GM23248 (cell line): Measurements from ENCODE around the gene TSEN54. TPM values are rescaled to one million over a fixed set of nuclear protein-coding genes. Genes with fewer than 3 reads are reported as not detected.
"Not testable (repeated sequence)": the region's sequence is repeated elsewhere in the genome, so short reads cannot be mapped to it uniquely, and the experiment has no call there.

Source experiments
- DNase-seq: peaks from one replicate; pipeline ENCODE4 v3.0.0-alpha.2; 2015
- H2AFZ ChIP-seq: fragments of 200-600 bp; sonication (generic); 2 replicates; pipeline ENCODE4 v1.6.1; 2016; ENCODE audit warnings: antibody characterized with exemption
- H3F3A ChIP-seq: fragments of 200-600 bp; sonication (generic); 2 replicates; pipeline ENCODE4 v1.6.1; 2016; ENCODE audit warnings: mild to moderate bottlenecking, antibody characterized with exemption, mixed run types; ENCODE audit not compliant: insufficient read depth
- H3K27ac ChIP-seq: fragments of 200-600 bp; sonication (generic); 2 replicates; pipeline ENCODE4 v1.5.1; 2016; ENCODE audit warnings: mild to moderate bottlenecking
- H3K27me3 ChIP-seq: fragments of 200-600 bp; sonication (generic); replicated peaks from 2 replicates; pipeline ENCODE4 v1.6.1; 2016; ENCODE audit warnings: mild to moderate bottlenecking; ENCODE audit not compliant: insufficient read depth
- H3K36me3 ChIP-seq: fragments of 200-600 bp; sonication (generic); 2 replicates; pipeline ENCODE4 v1.6.1; 2016; ENCODE audit warnings: low read depth, mild to moderate bottlenecking
- H3K4me1 ChIP-seq: fragments of 200-600 bp; sonication (generic); 2 replicates; pipeline ENCODE4 v1.6.1; 2016; ENCODE audit warnings: mild to moderate bottlenecking; ENCODE audit not compliant: insufficient read depth
- H3K4me2 ChIP-seq: fragments of 200-600 bp; sonication (generic); one replicate; pipeline ENCODE4 v1.6.1; 2016; ENCODE audit warnings: mild to moderate bottlenecking; ENCODE audit not compliant: unreplicated experiment
- H3K4me3 ChIP-seq: fragments of 200-600 bp; sonication (generic); 2 replicates; pipeline ENCODE4 v1.5.1; 2016; ENCODE audit warnings: mild to moderate bottlenecking
- H3K79me2 ChIP-seq: fragments of 200-600 bp; sonication (generic); 2 replicates; pipeline ENCODE4 v1.6.1; 2016; ENCODE audit warnings: mild to moderate bottlenecking; ENCODE audit not compliant: insufficient read depth
- H3K9ac ChIP-seq: fragments of 200-600 bp; sonication (generic); 2 replicates; pipeline ENCODE4 v1.6.1; 2016; ENCODE audit warnings: mild to moderate bottlenecking
- H3K9me2 ChIP-seq: fragments of 200-600 bp; sonication (generic); 2 replicates; pipeline ENCODE4 v1.6.1; 2016; ENCODE audit warnings: mixed run types, mild to moderate bottlenecking, moderate library complexity; ENCODE audit not compliant: insufficient read depth
- H3K9me3 ChIP-seq: fragments of 200-600 bp; sonication (generic); one replicate; pipeline ENCODE4 v1.6.1; 2017; ENCODE audit warnings: low read depth
- H4K20me1 ChIP-seq: fragments of 200-600 bp; sonication (generic); 2 replicates; pipeline ENCODE4 v1.6.0; 2016; ENCODE audit not compliant: insufficient read depth
- EZH2 ChIP-seq: fragments of 200-600 bp; sonication (generic); IDR thresholded peaks from 2 replicates; pipeline ENCODE4 v1.6.1; 2018; ENCODE audit warnings: antibody characterized with exemption, mild to moderate bottlenecking; ENCODE audit not compliant: insufficient read depth, poor library complexity, severe bottlenecking
- EZH2phosphoT487 ChIP-seq: fragments of 200-600 bp; sonication (generic); IDR thresholded peaks from 2 replicates; pipeline ENCODE4 v1.6.1; 2018; ENCODE audit warnings: antibody characterized with exemption, moderate library complexity, mild to moderate bottlenecking, low read depth; ENCODE audit not compliant: insufficient read depth
- WGBS, 2 experiments: methylation state at CpG; one replicate each; pipeline ENCODE4 v1.1.6; 2015 to 2017; ENCODE audit warnings: low lambda C conversion rate in 2 of 2, low coverage in 1 of 2; ENCODE audit errors: missing lambda C conversion rate in 2 of 2; 5-methylcytosine and 5-hydroxymethylcytosine counted together
- in situ Hi-C: fragments of 300-500 bp; cut with MboI; formaldehyde crosslinking; loops from 2 replicates; pipeline ENCODE4 v1.15.0; 2020
- polyA plus RNA-seq: library from polyadenylated mRNA; unstranded; fragments of >200 nt; fragmentation: Nextera tagmentation; extraction: Ambion mirVana; gene quantifications from 2 replicates; pipeline ENCODE4 v1.2.1, GENCODE V29; 2016
- total RNA-seq: library from RNA; depleted of rRNA; stranded (reverse); fragments of >200 nt; shearing (Covaris generic); gene quantifications from 2 replicates; pipeline ENCODE4 v1.2.3, GENCODE V29; 2014

Gene TSEN54
- total and polyA plus RNA-seq, 2 experiments from 2014 or later, result 9.8 to 10.7 TPM

DNA sequence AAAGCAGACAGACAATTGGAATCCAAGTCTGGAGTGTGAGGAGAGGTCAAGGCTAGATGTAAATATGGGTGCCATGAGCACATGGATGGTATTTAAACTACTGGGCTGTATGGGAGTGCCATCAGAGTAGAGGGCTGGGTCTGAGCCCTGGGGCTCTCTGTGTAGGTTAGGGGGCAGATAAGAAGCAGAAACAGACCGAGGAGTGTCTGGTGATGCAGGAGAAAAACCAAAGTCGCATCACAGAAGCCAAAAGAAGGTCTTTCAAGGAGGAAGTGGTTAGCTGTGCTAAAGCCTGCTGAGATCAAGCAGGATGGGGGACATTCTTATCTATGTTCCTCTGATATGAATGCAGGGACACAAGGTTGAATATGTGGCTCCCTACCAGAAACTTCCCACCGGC, 1.9 kb downstream of the TSEN54 start:
- in situ Hi-C loops, result loop anchor here (10.0 kb wide), 1 partner anchor 93 kb away; no protein-coding TSS in a partner anchor

DNA sequence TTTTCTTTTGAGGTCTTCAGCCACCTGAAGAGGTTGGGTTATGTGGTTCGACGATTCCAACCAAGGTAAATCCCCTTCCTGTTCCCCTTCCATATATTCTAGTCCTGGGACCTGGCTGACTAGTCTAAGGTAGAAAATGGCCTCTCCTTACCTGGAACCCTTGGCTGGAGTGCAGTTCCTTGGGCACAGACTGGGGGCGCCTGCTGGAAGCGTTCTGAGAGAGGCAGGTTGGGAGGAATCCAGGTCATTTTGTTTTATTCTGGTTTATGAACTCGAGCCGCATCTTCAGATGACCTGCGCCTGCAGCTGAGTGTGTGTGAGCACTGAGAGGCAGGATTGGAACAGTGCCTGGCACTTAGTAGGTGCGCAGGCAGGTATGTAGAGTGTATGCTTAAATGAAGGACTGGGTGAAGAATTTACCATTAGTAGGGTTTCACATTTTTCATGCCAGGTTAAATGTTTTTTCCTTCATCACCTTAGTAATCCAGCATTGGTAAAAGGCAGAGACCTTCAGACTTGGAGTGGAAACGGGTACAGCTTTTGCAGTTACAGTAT, 2.7 kb downstream of the TSEN54 start:
- Histone ChIP-seq H2AFZ (no peak overlapping the region), H4K20me1 (no peaks in the 10 kb centered on the region), H3K36me3 (no peaks in the 10 kb centered on the region), H3K79me2 (no peaks in the 10 kb centered on the region), H3F3A (no peaks in the 10 kb centered on the region), H3K27me3 (no peaks in the 10 kb centered on the region), H3K4me1 (no peaks in the 10 kb centered on the region), H3K4me3 (no peak overlapping the region), H3K4me2 (no peak overlapping the region), H3K27ac (no peak overlapping the region), H3K9me2 (no peaks in the 10 kb centered on the region), H3K9me3 (no peaks in the 10 kb centered on the region), H3K9ac (no peak overlapping the region)
- DNase-seq, result no peak
- 97 to 99% methylated on average over 9 of the region's 9 CpGs for WGBS, 2 experiments
- TF ChIP-seq EZH2, result no peak
- no peak for TF ChIP-seq EZH2phosphoT487
- in situ Hi-C loops, result loop anchor here (10.0 kb wide), 1 partner anchor 94 kb away; no protein-coding TSS in a partner anchor

More for the DNA sequence above, 1.9 kb downstream of the TSEN54 start:
- Histone ChIP-seq H3K9me3 (no peaks in the 10 kb centered on the region), H3K4me1 (no peaks in the 10 kb centered on the region), H4K20me1 (no peaks in the 10 kb centered on the region), H3K79me2 (no peaks in the 10 kb centered on the region), H3K27me3 (no peaks in the 10 kb centered on the region), H3F3A (no peaks in the 10 kb centered on the region), H3K9me2 (no peaks in the 10 kb centered on the region), H3K9ac (no peak overlapping the region), H3K4me3 (no peak overlapping the region), H3K27ac (no peak overlapping the region), H3K4me2 (no peak overlapping the region), H3K36me3 (no peaks in the 10 kb centered on the region), H2AFZ (no peak overlapping the region)
- no peak for DNase-seq
- 89 to 90% methylated on average over 3 of the region's 3 CpGs for WGBS, 2 experiments
- no peak for TF ChIP-seq EZH2
- TF ChIP-seq EZH2phosphoT487, result no peak

DNA sequence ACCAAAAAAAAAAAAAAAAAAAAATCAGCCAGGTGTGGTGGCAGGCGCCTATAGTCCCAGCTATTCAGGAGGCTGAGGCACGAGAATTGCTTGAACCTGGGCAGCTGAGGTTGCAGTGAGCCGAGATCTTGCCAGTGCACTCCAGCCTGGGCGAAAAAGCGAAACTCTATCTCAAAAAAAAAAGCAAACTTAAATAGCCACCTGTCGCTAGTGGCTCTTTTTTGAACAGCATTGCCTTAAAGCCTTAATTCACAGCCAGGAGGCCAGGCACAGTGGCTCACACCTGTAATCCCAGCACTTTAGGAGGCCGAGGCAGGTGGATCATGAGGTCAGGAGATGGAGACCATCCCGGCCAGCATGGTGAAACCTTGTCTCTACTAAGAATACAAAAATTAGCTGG, 4.1 kb downstream of the TSEN54 start:
- H3K27ac ChIP-seq, in situ Hi-C loops: not testable (repeated sequence)
- 96 to 98% methylated on average over 8 of the region's 8 CpGs for WGBS, 2 experiments

DNA sequence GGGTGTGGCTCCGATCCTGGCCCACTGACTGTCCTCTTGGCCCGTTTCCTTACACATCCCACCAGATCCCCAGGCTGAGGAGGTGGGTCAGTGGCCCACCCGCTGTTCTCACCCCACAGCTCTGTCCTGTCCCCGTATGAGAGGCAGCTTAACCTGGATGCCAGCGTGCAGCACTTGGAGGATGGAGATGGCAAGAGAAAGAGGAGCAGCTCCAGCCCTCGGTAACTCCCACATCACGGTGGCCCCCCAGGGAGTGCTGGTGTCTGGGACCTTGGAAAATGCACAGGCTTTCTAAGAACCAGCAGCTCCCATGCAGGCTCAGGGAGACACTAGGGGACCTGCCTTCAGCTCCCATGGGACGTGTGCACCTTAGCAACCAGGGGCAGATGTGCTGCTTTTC, 5.0 kb downstream of the TSEN54 start:
- Histone ChIP-seq H3K4me3 (no peak overlapping the region), H2AFZ (no peak overlapping the region), H3K27me3 (peaks cover 5% of the 10 kb centered on the region; the same call in 1 of the 2 replicates), H3K4me2 (no peak overlapping the region), H3K9me2 (no peaks in the 10 kb centered on the region), H3K79me2 (no peaks in the 10 kb centered on the region), H3K9me3 (no peaks in the 10 kb centered on the region), H3K36me3 (no peaks in the 10 kb centered on the region), H3K9ac (no peak overlapping the region), H3F3A (no peaks in the 10 kb centered on the region), H3K27ac (no peak overlapping the region), H4K20me1 (no peaks in the 10 kb centered on the region), H3K4me1 (no peaks in the 10 kb centered on the region)
- TF ChIP-seq EZH2 (no peak), EZH2phosphoT487 (no peak)
- no peak for DNase-seq
- WGBS, 2 experiments, result 94 to 96% methylated on average over 8 of the region's 8 CpGs
- in situ Hi-C loops, result no loop called here

More for the DNA sequence above, 4.1 kb downstream of the TSEN54 start:
- not testable (repeated sequence) for H2AFZ ChIP-seq, H3K27me3 ChIP-seq, H3F3A ChIP-seq, H3K4me2 ChIP-seq, H3K79me2 ChIP-seq, H3K4me1 ChIP-seq, H3K9me2 ChIP-seq, H3K9me3 ChIP-seq, DNase-seq, H3K9ac ChIP-seq, H4K20me1 ChIP-seq, H3K4me3 ChIP-seq, H3K36me3 ChIP-seq
